GM04503 (cell line): ENCODE results near the gene MLLT1.
"Not testable (repeated sequence)": the region's sequence is repeated elsewhere in the genome, so short reads cannot be mapped to it uniquely, and the experiment has no call there.

ENCODE experiments used
- DNase-seq: peaks from one replicate; pipeline ENCODE4 v3.0.0-alpha.2; 2012; ENCODE audit warnings: low read depth

MLLT1 gene, protein sequence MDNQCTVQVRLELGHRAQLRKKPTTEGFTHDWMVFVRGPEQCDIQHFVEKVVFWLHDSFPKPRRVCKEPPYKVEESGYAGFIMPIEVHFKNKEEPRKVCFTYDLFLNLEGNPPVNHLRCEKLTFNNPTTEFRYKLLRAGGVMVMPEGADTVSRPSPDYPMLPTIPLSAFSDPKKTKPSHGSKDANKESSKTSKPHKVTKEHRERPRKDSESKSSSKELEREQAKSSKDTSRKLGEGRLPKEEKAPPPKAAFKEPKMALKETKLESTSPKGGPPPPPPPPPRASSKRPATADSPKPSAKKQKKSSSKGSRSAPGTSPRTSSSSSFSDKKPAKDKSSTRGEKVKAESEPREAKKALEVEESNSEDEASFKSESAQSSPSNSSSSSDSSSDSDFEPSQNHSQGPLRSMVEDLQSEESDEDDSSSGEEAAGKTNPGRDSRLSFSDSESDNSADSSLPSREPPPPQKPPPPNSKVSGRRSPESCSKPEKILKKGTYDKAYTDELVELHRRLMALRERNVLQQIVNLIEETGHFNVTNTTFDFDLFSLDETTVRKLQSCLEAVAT

DNA sequence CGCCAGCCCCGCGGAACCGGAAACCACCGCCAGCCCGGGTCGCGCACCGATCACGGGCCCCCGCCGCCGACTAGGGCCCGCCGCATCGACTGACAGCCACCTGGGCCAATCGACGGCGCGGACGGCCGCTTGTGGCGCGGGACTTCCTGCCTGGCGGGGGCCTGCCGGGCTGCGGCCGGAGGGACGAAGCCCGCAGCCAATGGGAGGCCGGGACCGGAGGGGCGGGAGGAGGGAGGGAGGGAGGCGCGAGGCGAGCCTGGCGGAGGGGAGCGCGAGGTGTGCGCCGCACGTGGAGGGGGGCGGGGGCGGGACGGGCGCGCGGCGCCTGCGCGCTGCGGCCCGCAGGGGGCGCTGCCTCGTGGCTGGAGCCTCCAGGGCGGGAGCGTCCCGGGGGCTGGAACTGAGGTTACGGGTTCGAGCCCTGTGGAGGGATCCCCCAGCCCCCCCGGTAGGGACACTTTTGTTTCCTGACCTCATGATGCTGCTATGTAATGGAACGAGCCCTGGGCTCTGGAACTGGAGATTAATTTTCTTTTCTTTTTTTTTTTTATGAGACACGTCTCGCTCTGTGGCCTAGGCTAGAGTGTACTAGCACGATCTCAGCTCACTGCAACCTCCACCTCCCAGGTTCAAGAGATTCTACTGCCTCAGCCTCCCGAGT is at the start of gene MLLT1:
Gene MLLT1, minus strand, starts transcription at position 45 of the 661 bp plus-strand sequence. CDS start 191 bp downstream, outside the sequence.
- DNase-seq, result peak; percentile 80

DNA sequence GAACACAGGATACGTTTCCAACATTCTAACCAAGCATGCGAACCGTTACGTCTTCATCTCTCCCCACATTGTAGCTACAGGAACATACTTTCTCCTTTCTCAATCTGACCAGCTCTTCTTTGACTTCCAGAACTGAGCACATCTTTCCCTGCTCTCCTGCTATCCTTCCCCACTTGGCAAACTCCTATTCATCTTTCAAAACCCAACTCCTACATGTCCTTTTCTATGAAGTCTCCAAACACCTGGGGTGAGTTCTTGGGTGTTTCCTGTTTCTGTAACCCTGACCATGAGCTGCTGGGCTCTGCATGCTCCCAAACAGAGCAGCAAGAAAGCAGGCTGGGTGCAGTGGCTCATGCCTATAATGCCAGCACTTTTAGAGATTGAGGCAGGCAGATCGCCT is 47.0 kb upstream of the MLLT1 start:
- DNase-seq, result no peak

DNA sequence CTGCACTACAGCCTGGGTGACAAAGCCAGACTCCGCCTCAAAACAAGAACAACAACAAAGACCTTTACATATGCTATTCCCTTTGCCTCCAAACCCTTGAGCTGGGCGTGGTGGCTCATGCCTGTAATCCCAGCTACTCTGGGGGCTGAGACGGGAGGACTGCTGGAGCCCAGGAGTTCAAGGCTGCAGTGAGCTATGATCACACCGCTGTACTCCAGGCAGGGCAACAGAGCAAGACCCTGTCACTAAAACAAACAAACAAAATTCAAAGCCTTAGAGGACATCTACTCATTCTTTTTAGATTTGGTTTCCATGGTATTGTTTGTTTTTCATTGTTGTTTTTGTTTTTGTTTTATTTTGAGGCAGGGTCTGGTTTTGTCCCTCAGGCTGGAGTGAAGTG is 45.8 kb upstream of the MLLT1 start:
- no peak for DNase-seq

DNA sequence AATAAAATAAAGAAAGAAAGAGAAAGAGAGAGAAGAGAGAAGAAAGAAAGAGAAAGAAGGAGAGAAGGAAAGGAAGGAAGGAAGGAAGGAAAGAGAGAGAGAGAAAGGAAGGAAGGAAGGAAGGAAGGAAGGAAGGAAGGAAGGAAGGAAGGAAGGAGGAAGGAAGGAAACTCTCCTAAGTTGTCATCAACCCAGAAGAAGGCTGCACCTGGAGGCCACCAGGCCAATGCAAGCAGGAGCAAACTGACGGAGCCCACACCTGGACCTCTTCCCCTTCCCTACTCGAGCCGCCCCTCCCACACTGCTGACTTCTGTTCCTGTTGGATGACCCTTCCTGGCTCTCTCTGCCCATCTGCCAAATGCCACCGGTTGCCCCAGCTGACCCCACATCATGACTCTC is 45.0 kb upstream of the MLLT1 start:
- no peak for DNase-seq

DNA sequence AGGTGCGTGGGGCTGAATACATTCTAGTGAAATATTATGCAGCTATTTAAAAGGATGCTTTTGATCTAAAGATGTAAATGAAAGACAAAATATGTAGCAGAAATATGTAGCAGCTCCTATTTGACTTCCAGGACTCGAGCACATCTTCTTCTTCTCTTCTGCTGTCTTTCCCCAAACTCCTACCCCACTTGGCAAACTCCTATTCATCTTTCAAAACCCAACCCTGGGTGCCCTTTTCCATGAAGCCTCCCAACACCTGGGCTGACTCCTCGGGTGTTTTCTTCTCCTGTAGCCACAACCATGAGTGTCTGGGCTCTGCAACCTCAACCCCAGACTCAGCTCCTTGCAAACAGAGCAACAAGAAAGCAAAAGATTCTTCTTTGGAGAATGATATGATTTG is 42.5 kb upstream of the MLLT1 start:
- no peak for DNase-seq

DNA sequence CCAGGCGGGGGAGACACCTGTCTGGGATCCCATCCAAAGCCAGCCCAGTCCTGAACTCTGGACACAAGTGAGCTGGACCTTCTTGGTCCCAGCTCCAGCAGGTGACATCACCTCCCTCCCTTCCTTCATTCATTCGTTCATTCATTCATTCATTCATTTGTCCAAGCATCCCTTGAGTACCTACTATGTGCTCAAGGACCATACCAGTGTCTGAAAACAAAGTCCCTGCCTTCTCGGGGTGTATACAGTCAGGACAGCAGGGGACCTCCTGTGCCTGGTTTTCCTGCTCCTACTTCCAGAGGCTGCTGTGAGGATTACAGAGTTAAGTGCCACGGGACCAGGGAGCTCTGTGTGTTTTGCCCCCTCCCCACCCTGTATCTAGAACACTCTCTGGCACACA is 39.6 kb upstream of the MLLT1 start:
- no peak for DNase-seq

DNA sequence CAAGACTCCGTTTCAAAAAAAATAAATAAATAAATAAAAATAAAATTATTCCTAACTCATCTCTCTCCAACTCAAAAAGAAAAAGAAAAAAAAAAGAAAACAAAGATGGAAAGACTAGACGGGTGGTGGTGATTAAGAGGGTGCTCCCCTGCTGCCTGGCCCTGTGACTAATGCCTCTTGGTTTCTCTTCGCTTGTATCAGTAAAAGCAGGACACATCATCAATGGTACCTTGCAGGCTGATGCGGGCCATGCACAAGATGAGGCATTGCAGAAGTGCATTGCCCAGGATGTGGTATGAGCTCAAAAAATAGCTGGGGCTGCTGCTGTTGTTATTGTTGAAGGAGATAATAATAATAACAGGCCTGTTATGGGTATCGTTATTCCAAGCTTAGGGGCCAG is 39.0 kb upstream of the MLLT1 start:
- no peak for DNase-seq

DNA sequence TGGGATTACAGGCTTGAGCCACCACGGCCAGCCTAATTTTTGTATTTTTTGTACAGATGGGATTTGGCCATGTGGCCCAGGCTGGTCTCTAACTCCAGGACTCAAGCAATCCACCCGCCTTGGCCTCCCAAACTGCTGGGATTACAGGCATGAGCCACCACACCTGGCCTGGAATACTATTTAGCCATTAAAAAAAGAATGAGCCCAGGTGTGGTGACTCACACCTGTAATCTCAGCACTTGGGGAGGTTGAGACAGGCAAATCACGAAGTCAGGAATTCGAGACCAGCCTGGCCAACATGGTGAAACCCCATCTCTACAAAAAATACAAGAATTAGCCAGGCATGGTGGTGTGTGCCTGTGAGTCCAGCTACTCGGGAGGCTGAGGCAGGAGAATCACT is 35.9 kb upstream of the MLLT1 start:
- DNase-seq, result not testable (repeated sequence)

DNA sequence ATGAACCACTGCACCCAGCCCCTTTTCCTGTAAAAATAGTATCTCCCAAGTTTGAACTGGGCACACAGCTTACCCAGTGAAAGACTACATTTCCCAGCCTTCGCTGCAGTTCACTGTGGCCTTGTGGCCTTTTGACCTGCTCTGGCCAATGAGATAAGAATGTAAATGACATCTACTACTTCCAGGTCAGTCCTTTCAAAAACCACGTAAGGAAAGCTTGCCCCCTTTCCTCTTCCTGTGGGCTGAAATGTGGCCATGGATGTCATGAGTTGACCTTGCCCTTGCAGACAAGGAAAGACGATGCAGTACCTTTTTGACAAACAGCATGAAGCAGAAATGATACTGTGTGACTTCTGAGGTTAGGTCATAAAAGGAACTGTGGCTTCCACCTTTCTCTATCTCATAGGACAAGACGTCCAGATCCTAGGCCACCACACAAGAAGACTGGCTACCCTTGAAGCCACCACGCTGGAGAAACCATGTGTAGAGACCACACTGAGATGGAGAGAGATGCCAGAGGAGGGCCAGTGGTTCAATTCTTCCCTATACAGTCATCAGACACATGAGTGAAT is 33.7 kb upstream of the MLLT1 start:
- no peak for DNase-seq

DNA sequence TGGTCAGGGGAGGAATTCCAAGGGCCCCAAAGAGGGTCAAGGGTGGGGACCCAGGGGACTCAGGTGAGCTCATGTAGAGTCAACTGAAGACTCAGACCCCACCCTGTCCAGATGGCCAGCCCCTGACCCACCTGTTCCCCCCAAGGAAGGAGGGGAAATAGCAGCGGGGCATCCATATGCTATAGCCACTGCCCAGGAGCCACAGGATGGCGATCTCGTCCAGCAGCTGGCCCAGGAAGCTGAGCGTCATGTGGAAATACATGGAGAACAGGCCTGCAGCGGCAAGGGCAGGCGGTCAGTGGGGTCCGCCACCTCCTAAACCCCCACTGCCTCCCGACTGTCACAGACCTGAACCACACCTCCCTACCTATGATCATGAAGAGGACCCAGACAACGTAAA is 32.2 kb upstream of the MLLT1 start:
- no peak for DNase-seq

DNA sequence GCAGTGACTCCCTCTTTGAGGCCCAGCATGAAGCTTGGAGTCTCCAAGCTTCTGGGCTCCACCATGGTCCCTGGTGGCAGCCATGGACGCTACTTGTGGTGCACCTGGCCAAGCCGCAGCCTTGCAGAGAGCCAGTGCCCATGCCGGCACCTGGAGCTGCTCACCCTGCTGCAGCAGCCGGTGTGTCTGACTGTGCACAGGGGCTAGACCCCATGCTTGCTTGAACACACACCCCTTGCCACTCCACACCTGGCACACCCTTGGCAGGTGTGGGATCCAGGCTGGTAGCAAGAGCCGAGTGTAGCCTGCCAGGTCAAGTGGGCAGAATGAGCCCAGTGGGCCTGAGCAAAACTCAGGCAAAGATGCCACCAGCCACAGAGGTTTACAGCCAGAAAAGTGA is 18.6 kb upstream of the MLLT1 start:
- DNase-seq, result no peak

DNA sequence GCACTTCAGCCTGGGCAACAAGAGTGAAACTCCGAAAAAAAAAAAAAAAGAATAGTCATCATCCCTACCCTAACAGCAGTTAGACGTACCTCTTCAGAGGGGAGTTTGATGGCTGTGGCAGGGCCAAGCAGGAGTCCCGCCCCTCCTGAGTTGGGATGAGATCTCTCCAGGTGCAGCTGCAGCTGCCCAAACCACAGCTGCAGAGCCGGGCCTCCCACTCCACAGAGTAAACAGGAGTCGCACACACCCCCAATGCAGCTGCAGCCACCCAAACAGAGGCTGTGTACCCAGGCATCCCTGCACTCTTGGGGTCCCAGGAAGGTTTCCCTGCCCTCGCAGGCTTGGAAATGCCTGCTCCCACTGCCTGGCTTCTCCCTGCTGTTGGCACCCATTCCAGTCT is 17.4 kb upstream of the MLLT1 start:
- no peak for DNase-seq

DNA sequence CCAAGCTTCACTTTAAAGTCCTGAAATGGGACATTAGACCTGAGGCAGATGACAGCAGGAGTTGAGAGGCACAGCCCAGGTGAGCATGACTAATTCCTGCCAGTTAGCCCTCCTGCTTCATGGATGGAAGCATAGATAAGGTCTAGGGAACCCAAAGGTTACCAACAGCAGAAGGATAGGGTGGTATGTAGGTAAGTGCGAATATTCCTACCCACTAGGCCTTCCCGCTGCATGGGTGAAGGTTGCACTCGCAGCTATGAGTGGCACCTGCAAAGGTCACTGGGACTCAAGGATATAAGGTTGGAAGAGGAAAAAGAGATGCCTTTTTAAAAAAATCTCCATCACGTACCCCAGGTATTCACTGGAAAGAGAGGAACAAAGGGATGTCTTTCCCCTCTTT is 12.2 kb upstream of the MLLT1 start:
- no peak for DNase-seq

DNA sequence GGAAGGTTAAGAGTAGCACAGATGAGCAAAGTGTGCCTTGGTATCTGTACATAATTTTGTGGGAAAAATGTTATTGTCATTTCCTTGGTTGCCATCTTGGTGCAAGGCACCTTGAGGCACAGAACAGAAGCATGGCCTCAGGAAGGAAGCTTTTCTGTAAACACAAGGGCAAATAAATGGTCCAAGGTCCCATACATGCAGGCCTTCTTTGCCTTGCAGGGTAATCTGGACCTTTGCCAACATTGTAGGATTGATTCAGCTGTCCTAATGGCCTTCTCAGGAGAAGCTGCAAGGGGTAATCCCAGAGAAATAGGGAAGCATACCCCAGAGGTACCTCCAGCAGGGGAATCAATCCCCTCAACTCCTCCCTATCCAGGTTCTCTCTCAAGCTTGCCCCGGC is 9.0 kb upstream of the MLLT1 start:
- DNase-seq, result no peak

DNA sequence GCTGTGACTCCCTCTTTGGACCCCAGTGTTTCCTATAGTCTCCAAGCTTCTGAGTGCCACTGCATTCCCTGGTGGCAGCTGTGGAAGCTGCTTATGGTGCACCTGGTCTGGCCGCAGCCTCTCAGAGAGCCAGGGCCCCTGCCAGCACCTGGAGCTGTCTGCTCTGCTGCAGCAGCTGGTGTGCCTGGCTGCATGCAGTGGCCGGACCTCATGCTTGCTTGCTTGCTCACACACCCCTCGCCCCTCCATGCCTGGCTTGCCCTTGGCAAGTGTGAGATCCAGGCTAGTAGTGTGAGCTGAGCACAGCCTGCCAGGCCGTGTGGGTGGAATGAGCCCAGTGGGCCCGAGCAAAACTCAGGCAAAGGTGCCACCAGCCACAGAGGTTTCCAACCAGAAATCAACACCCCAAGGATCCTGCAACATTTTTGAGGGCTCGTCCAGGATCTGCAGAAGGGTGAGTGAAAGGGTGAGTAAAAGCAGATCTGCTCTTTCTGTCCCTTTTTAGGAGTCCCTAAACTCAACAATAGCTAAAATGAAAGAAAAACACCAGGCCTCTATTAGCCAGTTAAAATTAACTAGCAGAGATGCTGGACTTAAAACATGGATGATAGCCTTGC is 7.6 kb upstream of the MLLT1 start:
- DNase-seq, result no peak

DNA sequence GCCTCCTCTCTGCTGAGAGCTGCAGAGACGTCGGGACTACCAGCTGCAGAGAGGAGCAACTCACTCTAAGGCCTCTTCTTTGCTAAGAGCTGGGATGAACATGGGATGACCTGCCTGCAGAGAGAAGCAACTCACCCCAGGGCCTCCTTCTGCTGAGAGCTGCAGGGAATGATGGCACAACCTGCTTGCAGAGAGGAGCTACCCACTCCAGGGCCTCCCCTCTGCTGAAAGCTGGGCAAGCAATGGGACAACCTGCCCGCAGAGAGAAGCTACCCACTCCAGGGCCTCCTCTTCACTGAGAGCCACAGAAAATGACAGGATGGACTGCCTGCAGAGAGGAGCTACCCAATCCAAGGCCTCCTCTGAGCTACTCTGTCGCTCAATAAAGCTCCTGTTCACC is 6.9 kb upstream of the MLLT1 start:
- DNase-seq, result no peak

DNA sequence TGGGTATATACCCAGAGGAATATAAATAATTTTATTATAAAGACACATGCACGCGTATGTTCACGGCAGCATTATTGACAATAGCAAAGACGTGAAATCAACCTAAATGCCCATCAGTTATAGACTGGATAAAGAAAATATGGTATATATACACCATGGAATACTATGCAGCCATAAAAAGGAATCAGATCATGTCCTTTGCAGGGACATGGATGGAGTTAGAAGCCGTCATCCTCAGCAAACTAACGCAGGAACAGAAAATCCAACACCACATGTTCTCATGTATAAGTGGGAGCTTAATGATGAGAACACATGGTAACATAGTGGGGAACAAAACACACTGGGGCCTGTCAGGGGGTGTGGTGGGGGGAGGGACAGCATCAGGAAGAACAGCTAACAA is 2.6 kb upstream of the MLLT1 start:
- DNase-seq, result not testable (repeated sequence)

DNA sequence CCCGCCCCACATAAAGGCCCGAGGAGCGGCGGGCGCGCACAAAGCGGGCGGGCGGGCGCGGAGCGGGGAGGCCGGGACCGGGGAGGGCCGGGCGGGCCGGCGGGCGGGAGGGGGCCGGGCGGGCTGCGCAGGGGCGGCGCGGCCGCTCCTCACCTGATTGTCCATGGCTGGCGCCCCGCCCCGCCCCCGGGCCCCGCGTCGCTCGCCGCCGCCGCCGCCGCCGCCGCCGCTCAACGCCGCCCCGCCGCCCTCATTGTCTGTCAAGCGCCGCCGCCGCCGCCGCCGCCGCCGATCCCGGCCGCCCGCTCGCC is 200 bp downstream of the MLLT1 start:
- DNase-seq, result no peak

DNA sequence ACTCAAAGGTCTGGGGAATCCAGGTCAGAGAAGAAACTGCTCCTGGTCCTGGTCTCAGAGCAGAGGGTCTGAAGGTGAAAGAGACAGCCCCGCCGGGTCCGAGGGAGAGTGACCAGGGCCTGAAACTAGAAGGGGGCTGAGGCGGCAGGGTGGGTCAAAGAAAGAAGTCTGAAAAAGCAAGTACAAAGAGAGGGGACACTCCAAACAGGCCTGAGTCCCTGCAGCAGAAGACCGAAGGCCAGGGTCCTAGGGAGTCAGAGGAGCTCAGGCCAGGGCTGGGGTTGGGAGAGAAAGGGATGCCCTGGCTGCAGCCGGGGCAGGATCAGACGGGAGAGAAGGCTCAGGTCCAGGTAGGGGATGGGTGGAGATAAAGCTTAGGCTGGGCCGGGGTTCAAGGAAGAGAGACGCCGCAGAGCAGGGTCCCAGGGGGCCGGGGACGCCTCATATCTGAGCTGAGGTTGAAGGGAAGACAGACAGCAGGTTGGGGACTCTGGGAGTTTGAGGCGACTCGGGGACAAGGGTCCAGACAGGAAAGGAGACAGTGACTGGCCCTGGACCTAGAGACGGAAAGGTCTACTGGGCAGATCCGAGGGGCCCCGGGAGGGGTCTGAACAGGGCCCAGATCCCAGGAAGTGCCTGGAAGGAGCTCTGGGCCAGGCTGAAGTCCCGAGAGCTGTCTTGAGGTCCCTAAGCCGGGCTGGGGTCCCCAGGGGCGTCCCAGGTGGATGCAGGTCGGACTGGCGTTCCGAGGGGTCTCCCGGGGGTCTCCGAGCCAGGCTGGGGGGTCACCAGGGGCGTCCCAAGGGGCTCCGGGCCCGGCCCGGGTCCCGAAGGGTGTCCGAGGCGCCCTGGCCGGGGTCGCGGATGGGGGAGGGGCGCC is 795 bp downstream of the MLLT1 start:
- no peak for DNase-seq

DNA sequence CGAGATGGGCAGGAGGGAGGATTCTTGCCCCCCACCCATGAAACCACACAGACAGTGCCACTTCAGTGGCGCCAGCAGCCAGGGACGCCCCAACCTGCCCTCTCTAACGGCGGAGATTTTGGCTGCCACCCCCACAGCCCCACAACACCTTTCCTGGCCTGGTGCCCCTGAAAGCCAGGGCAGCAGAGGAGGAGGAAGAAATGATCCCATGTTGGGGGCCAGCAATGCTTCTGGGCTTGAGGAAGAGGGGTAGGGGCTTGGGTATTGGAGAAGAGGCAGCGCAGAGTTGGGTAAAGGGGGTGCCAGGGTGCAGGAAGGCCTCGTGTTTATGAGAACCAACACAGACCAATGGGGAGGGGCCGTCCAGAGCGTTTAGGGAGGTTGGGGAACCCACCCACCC is 1.7 kb downstream of the MLLT1 start:
- DNase-seq, result no peak

DNA sequence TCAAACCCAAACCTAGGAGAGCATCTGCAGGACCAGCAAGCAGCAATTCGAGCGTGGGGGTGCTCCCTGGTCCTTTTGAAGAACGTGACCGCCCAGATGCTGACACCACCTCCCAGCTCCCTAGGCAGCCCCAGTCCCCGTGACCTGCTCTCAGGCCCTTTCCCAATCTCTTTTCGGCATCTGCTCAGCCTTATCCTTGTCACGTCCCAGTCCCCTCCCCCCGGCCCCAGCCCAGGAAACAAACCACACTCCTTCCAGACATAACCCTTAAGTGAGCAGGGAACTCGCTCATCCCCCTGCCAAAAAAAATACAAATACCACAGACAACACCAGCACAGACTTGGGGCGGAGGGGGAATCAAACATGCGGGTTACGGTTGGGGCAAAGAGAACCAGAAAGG is 3.3 kb downstream of the MLLT1 start:
- DNase-seq, result peak; percentile 68
